ENCODE results near the gene BBC3. TPM values are rescaled to one million over a fixed set of nuclear protein-coding genes. Genes with fewer than 3 reads are reported as not detected.

The BBC3 gene
- total and polyA plus RNA-seq, 9 donors = 0.23 to 13.2 (median 6.3) TPM

DNA sequence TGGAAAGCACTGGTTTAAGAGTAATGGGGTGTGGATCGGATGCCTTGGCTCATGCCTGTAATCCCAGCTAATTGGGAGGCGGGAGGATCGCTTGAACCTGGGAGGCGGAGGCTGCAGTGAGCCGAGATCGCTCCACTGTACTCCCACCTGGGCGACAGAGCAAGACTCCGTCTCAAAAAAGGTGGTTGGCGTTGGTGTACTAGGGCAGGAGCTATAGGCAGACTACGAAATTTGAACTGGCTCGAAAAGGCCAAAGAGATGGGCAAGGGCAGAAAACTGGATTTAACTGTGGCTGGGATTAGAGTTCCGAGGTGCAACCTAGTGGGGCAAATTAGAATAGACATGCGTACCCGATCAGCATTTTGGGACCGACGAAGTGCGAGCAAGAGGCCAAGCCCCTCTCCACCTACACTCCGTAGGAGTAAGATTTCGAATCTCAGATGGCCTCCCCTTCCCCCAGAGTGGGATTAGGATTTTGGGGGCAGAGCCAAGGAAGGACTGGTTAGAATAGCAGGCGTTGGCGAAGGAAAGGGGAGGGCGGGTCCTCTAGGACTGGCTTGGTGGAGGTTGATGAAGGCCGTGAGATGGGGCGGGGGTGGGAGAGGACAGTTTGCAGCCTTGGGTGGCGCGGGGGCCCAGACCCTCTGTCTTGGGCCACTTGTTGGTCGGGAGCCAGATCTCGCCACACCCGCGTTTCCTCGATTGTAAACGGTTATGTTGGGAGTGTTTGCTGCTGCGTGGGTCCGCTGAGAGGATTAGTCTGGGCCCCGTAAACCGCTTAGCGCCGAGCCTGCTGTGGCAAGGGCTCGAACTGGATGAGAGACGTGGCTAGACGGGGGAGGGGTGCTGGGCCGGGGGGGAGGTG is 41.7 kb upstream of the BBC3 start:
- Histone ChIP-seq H3K4me3 (peak overlapping the region; percentile 53), H3K27ac (peak overlapping the region; percentile 70 to 94), H3K36me3 (no peaks in the 10 kb centered on the region), H3K9me3 (no peaks in the 10 kb centered on the region), H3K4me1 (ENCODE audit: insufficient read depth) (peaks cover 7% of the 10 kb centered on the region), H3K27me3 (no peaks in the 10 kb centered on the region)
- DNase-seq = peak in 3 of 5 donors; percentile 76 to 80 (median 78)
- intact Hi-C loops (cut with DNase I) = no loop called here
- 22 to 25% (median 25%) methylated on average over 36 to 42 of the region's 42 CpGs for WGBS, 3 donors
- TF ChIP-seq POLR2A (IDR thresholded peaks at IDR 0.05) = no peak
- TF ChIP-seq, protein P1, sequence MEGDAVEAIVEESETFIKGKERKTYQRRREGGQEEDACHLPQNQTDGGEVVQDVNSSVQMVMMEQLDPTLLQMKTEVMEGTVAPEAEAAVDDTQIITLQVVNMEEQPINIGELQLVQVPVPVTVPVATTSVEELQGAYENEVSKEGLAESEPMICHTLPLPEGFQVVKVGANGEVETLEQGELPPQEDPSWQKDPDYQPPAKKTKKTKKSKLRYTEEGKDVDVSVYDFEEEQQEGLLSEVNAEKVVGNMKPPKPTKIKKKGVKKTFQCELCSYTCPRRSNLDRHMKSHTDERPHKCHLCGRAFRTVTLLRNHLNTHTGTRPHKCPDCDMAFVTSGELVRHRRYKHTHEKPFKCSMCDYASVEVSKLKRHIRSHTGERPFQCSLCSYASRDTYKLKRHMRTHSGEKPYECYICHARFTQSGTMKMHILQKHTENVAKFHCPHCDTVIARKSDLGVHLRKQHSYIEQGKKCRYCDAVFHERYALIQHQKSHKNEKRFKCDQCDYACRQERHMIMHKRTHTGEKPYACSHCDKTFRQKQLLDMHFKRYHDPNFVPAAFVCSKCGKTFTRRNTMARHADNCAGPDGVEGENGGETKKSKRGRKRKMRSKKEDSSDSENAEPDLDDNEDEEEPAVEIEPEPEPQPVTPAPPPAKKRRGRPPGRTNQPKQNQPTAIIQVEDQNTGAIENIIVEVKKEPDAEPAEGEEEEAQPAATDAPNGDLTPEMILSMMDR (IDR thresholded peaks at IDR 0.05) = peak in 1 of 3 donors; percentile 7
- TF ChIP-seq EP300 (IDR thresholded peaks at IDR 0.05) = no peak

DNA sequence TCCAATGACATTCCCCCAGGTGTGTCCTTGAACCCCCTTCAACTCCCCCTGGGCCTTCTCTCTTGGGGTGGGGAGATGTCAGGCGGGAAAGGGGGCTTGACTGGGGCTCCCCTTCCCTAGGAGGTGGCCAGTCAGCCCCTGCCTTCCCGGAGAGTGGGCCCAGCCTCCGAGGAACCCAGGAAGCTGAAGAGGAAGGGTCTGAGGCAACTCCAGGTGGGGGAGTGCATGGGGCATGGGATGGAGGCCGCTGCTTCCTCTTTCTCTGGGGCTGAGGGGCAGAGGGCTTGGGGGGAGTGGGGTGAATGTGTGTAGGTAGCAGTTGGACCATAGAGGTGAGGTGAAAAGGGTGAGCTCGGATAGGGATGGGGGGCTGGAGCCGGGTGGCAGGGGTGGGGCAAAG is 41.0 kb upstream of the BBC3 start:
- Histone ChIP-seq H3K27ac (peak overlapping the region in 1 of 2 donors; percentile 94), H3K4me3 (no peak overlapping the region), H3K9me3 (no peaks in the 10 kb centered on the region), H3K27me3 (no peaks in the 10 kb centered on the region), H3K4me1 (ENCODE audit: insufficient read depth) (peaks cover 7% of the 10 kb centered on the region), H3K36me3 (no peaks in the 10 kb centered on the region)
- intact Hi-C loops (cut with DNase I) = no loop called here
- 63 to 73% (median 73%) methylated on average over 6 of the region's 6 CpGs for WGBS, 3 donors
- TF ChIP-seq EP300 (IDR thresholded peaks at IDR 0.05) (no peak), POLR2A (IDR thresholded peaks at IDR 0.05) (no peak)
- TF ChIP-seq, protein P1 (IDR thresholded peaks at IDR 0.05) = no peak
- peak in 1 of 5 donors; percentile 44 for DNase-seq

DNA sequence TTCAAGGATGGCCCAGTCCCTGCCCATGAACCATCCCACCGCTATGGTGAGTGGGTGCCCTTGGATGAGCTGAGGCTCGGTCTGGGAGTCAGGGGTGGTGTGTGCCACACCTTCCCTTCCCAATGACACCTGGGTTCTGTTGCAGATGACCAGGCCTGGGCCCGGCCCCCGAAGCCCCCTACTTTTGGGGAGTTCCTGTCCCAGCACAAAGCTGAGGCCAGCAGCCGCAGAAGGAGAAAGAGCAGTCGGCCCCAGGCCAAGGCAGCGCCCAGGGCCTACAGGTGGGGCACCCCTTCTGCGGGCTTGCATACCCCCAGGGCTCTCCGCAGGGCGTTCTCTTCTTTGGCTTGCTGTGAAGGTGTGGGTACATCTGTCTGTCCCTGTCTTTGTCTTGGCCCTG is 39.4 kb upstream of the BBC3 start:
- no peak for TF ChIP-seq EP300 (IDR thresholded peaks at IDR 0.05)
- TF ChIP-seq POLR2A (IDR thresholded peaks at IDR 0.05) = no peak
- TF ChIP-seq, protein P1 (IDR thresholded peaks at IDR 0.05) = no peak
- no peak for DNase-seq
- 91 to 93% (median 92%) methylated on average over 10 of the region's 10 CpGs for WGBS, 3 donors
- H3K27ac ChIP-seq = no peak overlapping the region
- no peaks in the 10 kb centered on the region for H3K9me3 ChIP-seq
- intact Hi-C loops (cut with DNase I) = no loop called here
- H3K27me3 ChIP-seq = no peaks in the 10 kb centered on the region
- H3K4me3 ChIP-seq = no peak overlapping the region
- peaks cover 2% of the 10 kb centered on the region for H3K4me1 ChIP-seq (ENCODE audit: insufficient read depth)
- H3K36me3 ChIP-seq = no peaks in the 10 kb centered on the region

DNA sequence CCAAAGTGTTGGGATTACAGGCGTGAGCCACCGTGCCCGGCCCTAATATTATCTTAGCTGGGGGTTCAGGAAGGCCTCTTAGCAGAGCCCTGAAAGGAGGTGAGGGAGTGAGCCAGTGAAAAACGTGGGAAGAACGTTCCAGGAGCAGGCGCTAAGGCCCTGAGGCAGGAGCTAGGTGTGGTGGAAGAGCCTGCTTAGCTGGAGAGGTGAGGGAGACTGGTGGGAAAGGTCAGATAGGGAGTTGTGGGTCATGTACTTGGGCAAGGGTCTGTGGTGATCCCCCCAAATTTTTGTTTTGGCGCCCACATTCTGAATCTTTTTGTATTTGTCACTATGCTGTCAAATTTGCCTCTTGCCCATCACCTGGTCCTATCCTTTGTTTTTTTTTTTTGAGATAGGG is 38.6 kb upstream of the BBC3 start:
- Histone ChIP-seq H3K4me3 (no peak overlapping the region), H3K36me3 (no peaks in the 10 kb centered on the region), H3K27me3 (no peaks in the 10 kb centered on the region), H3K27ac (no peak overlapping the region), H3K4me1 (ENCODE audit: insufficient read depth) (peaks cover 2% of the 10 kb centered on the region), H3K9me3 (no peaks in the 10 kb centered on the region)
- intact Hi-C loops (cut with DNase I) = no loop called here
- TF ChIP-seq EP300 (IDR thresholded peaks at IDR 0.05) = no peak
- TF ChIP-seq, protein P1 (IDR thresholded peaks at IDR 0.05) = no peak
- no peak for TF ChIP-seq POLR2A (IDR thresholded peaks at IDR 0.05)
- 85 to 86% (median 86%) methylated on average over 7 of the region's 7 CpGs for WGBS, 3 donors
- no peak for DNase-seq

Measured in ovary (tissue), 9 donors.